Neuronal stem cell (in vitro differentiated cells): ENCODE data around the gene SCOC.

Experiments used
- DNase-seq: peaks from one replicate; pipeline ENCODE4 v3.0.0-alpha.2; 2013; ENCODE audit warnings: low spot score
- H2AFZ ChIP-seq: one replicate; pipeline ENCODE4 v1.6.1; 2013; ENCODE audit warnings: mild to moderate bottlenecking, low read length, inconsistent platforms
- H2AK5ac ChIP-seq: 2 replicates; pipeline ENCODE4 v1.6.1; 2013; ENCODE audit warnings: low read depth, mild to moderate bottlenecking, inconsistent platforms, low read length, moderate library complexity, mixed read lengths
- H2BK120ac ChIP-seq: 2 replicates; pipeline ENCODE4 v1.6.1; 2013; ENCODE audit warnings: low read depth, mild to moderate bottlenecking, inconsistent platforms, low read length, moderate library complexity, mixed read lengths
- H2BK12ac ChIP-seq: one replicate; pipeline ENCODE4 v1.6.1; 2013; ENCODE audit warnings: low read length, inconsistent platforms
- H2BK15ac ChIP-seq: 2 replicates; pipeline ENCODE4 v1.6.1; 2013; ENCODE audit warnings: mild to moderate bottlenecking, low read length, inconsistent platforms, mixed read lengths
- H2BK5ac ChIP-seq: one replicate; pipeline ENCODE4 v1.6.1; 2013; ENCODE audit warnings: inconsistent platforms, mild to moderate bottlenecking, low read length, moderate library complexity
- H3K14ac ChIP-seq: one replicate; pipeline ENCODE4 v1.6.1; 2013; ENCODE audit warnings: low read length, inconsistent platforms
- H3K18ac ChIP-seq: 2 replicates; pipeline ENCODE4 v1.6.1; 2013; ENCODE audit warnings: low read length, inconsistent platforms
- H3K23ac ChIP-seq: 2 replicates; pipeline ENCODE4 v1.6.1; 2013; ENCODE audit warnings: low read depth, mild to moderate bottlenecking, mixed read lengths, low read length, inconsistent platforms; ENCODE audit not compliant: poor library complexity
- H3K27ac ChIP-seq: replicated peaks from 3 replicates; pipeline ENCODE4 v1.5.1; 2013; ENCODE audit warnings: low read length, inconsistent platforms
- H3K27me3 ChIP-seq, 3 experiments: 2 replicates each; pipeline ENCODE4 v1.6.1; 2013; ENCODE audit warnings: low read length in 3 of 3, mild to moderate bottlenecking in 2 of 3, inconsistent platforms in 1 of 3, low read depth in 1 of 3, mixed read lengths in 1 of 3, moderate library complexity in 1 of 3; ENCODE audit not compliant: control insufficient read depth in 3 of 3, insufficient read depth in 3 of 3
- H3K36me3 ChIP-seq, 2 donors: replicated peaks in 1 of 2; 2 replicates each; pipeline ENCODE4 v1.6.1; 2013; ENCODE audit warnings: low read length in 2 of 2; ENCODE audit not compliant: control insufficient read depth in 2 of 2, insufficient read depth in 2 of 2
- H3K4ac ChIP-seq: 2 replicates; pipeline ENCODE4 v1.6.1; 2013; ENCODE audit warnings: inconsistent platforms, mild to moderate bottlenecking, low read length, moderate library complexity
- H3K4me1 ChIP-seq, 2 donors: 1 replicate in 1 of 2; 2 replicates in 1 of 2; pipeline ENCODE4 v1.6.1; 2013; ENCODE audit warnings: low read length in 2 of 2, low read depth in 1 of 2; ENCODE audit not compliant: control insufficient read depth in 2 of 2, insufficient read depth in 1 of 2
- H3K4me2 ChIP-seq: one replicate; pipeline ENCODE4 v1.6.1; 2013; ENCODE audit warnings: mild to moderate bottlenecking, low read length, inconsistent platforms; ENCODE audit not compliant: insufficient read depth, poor library complexity, severe bottlenecking
- H3K4me3 ChIP-seq, 2 donors: 2 replicates each; pipeline ENCODE4 v1.5.1; 2013; ENCODE audit warnings: low read length in 2 of 2, mild to moderate bottlenecking in 2 of 2, inconsistent platforms in 1 of 2, moderate library complexity in 1 of 2
- H3K79me1 ChIP-seq: one replicate; pipeline ENCODE4 v1.6.1; 2013; ENCODE audit warnings: low read depth, mild to moderate bottlenecking, inconsistent platforms, low read length, moderate library complexity
- H3K9ac ChIP-seq: one replicate; pipeline ENCODE4 v1.6.1; 2013; ENCODE audit warnings: mild to moderate bottlenecking, low read depth, low read length, inconsistent platforms; ENCODE audit not compliant: poor library complexity
- H3K9me3 ChIP-seq, 2 donors: replicated peaks in 1 of 2; 2 replicates each; pipeline versions ENCODE3 to v1.6.1; 2013; ENCODE audit warnings: low read length in 2 of 2, mild to moderate bottlenecking in 2 of 2, inconsistent platforms in 1 of 2, low read depth in 1 of 2, mixed read lengths in 1 of 2, moderate library complexity in 1 of 2; ENCODE audit not compliant: control insufficient read depth in 2 of 2, insufficient read depth in 1 of 2
- H4K8ac ChIP-seq: one replicate; pipeline ENCODE4 v1.6.1; 2013; ENCODE audit warnings: low read depth, mild to moderate bottlenecking, inconsistent platforms, low read length, moderate library complexity
- H4K91ac ChIP-seq: one replicate; pipeline ENCODE4 v1.6.1; 2013; ENCODE audit warnings: low read length, low read depth, mild to moderate bottlenecking, inconsistent platforms; ENCODE audit not compliant: poor library complexity
- WGBS, 2 donors: extraction: QIAGEN DNeasy Blood & Tissue Kit; methylation state at CpG; one replicate each; pipeline ENCODE4 v1.1.7; 2013; ENCODE audit warnings: missing lambda C conversion rate in 2 of 2, mixed read lengths in 1 of 2; ENCODE audit not compliant: insufficient read length in 2 of 2, insufficient replicate concordance in 1 of 2; ENCODE audit errors: extremely low coverage in 2 of 2; 5-methylcytosine and 5-hydroxymethylcytosine counted together

The SCOC gene

DNA sequence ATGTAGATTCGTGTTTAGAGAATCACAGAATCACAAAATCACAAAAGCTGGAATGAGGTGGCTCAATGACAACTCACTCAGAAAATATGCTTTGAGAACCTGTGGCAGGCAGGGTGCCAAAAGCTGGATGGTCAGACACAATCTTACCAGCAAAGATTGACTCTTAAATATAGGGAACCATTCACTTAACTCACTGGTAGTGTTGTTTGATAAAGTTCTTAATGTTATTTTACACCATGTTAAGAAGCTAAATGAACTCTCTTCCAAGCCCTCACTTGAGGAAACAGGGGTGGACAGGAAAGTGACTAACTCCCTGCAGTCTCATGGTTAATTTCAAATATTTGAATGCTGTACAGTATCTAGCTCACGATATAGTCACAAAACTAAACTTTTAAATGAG, 5.7 kb upstream of the SCOC start:
- Histone ChIP-seq H3K4me1 (peaks cover 0 to 2% of the 10 kb centered on the region in 2 donors), H2AFZ (no peak overlapping the region), H3K79me1 (no peaks in the 10 kb centered on the region), H2BK120ac (no peak overlapping the region), H4K8ac (no peak overlapping the region), H3K27me3 (no peaks in the 10 kb centered on the region), H3K4ac (no peak overlapping the region), H3K4me2 (no peak overlapping the region), H3K36me3 (no peaks in the 10 kb centered on the region), H2BK15ac (no peak overlapping the region), H2BK5ac (no peak overlapping the region), H3K27ac (no peak overlapping the region), H4K91ac (no peak overlapping the region), H3K23ac (no peak overlapping the region), H3K4me3 (no peak overlapping the region), H2BK12ac (no peak overlapping the region), H3K14ac (no peak overlapping the region), H2AK5ac (no peak overlapping the region), H3K9ac (no peak overlapping the region), H3K9me3 (no peaks in the 10 kb centered on the region), H3K18ac (no peak overlapping the region)
- WGBS, 2 donors, result no CpG with 5 or more reads among the region's 2 CpGs
- no peak for DNase-seq

DNA sequence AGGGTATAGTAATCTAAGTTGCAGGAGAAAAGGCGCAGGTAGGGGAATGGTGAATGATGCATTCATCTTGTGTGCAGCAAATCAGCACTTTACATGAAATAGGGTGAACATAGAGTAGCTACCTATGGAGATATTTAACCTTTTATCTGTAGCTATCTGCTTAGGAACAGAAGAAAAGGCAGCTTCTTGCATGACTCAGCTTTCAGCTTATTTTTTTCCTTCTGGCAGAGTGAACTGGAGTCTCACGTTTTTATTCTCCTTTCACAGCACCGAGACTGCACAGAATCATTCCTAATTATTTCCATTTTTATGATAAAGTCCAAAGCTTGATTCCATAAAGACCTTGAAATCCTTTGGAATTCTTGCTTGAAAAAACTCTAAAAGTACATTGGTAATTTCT, 4.8 kb upstream of the SCOC start:
- Histone ChIP-seq H3K4me2 (no peak overlapping the region), H4K8ac (no peak overlapping the region), H3K23ac (no peak overlapping the region), H2BK12ac (no peak overlapping the region), H2BK15ac (no peak overlapping the region), H3K9ac (no peak overlapping the region), H2BK5ac (no peak overlapping the region), H3K18ac (no peak overlapping the region), H3K27ac (no peak overlapping the region), H4K91ac (no peak overlapping the region), H2AFZ (no peak overlapping the region), H3K4me1 (peaks cover 0 to 3% of the 10 kb centered on the region in 2 donors), H3K27me3 (no peaks in the 10 kb centered on the region), H3K14ac (no peak overlapping the region), H3K9me3 (no peaks in the 10 kb centered on the region), H3K4ac (no peak overlapping the region), H3K4me3 (no peak overlapping the region), H2BK120ac (no peak overlapping the region), H2AK5ac (no peak overlapping the region), H3K79me1 (no peaks in the 10 kb centered on the region), H3K36me3 (no peaks in the 10 kb centered on the region)
- DNase-seq, result no peak
- no CpG with 5 or more reads among the region's 3 CpGs for WGBS, 2 donors

GRCh38 chr4:140372751-140373327, 607 bp upstream of the SCOC start:
- H2BK15ac ChIP-seq, result no peak overlapping the region
- no peak overlapping the region for H2AK5ac ChIP-seq
- no peak overlapping the region for H3K14ac ChIP-seq
- H3K4me2 ChIP-seq, result peak overlapping the region; percentile 66
- peaks cover 5 to 8% of the 10 kb centered on the region in 2 donors for H3K4me1 ChIP-seq
- H2AFZ ChIP-seq, result peak overlapping the region; percentile 88
- no peak overlapping the region for H3K4ac ChIP-seq
- peaks cover 2% of the 10 kb centered on the region for H3K79me1 ChIP-seq
- no peak overlapping the region for H2BK12ac ChIP-seq
- H3K23ac ChIP-seq, result no peak overlapping the region
- H3K9me3 ChIP-seq, result no peaks in the 10 kb centered on the region
- peak overlapping the region; percentile 51 for H3K27ac ChIP-seq
- no CpG with 5 or more reads among the region's 21 CpGs for WGBS, 2 donors
- no peak overlapping the region for H4K8ac ChIP-seq
- H3K36me3 ChIP-seq, result no peaks in the 10 kb centered on the region
- H3K4me3 ChIP-seq, result peak overlapping the region; percentile 63 to 78
- H3K9ac ChIP-seq, result peak overlapping the region; percentile 14
- no peak overlapping the region for H2BK5ac ChIP-seq
- no peak overlapping the region for H4K91ac ChIP-seq
- H3K27me3 ChIP-seq, result no peaks in the 10 kb centered on the region
- DNase-seq, result no peak
- H3K18ac ChIP-seq, result no peak overlapping the region
- H2BK120ac ChIP-seq, result no peak overlapping the region

- Histone ChIP-seq H3K36me3 (peaks cover 0 to 8% of the 10 kb centered on the region in 2 donors), H3K14ac (no peak overlapping the region), H4K91ac (no peak overlapping the region), H3K4me3 (peak overlapping the region; percentile 63 to 92), H3K4ac (no peak overlapping the region), H3K18ac (peak overlapping the region; percentile 97), H3K9ac (peak overlapping the region; percentile 90), H2AFZ (peak overlapping the region; percentile 90), H2BK5ac (no peak overlapping the region), H2BK15ac (no peak overlapping the region), H3K79me1 (peaks cover 2% of the 10 kb centered on the region), H3K27me3 (no peaks in the 10 kb centered on the region), H2AK5ac (no peak overlapping the region), H3K27ac (peak overlapping the region; percentile 85), H2BK120ac (no peak overlapping the region), H4K8ac (no peak overlapping the region), H3K23ac (peak overlapping the region; percentile 52), H2BK12ac (no peak overlapping the region), H3K4me2 (peak overlapping the region; percentile 63), H3K4me1 (peaks cover 5 to 8% of the 10 kb centered on the region in 2 donors), H3K9me3 (no peaks in the 10 kb centered on the region)
- WGBS, 2 donors, result no CpG with 5 or more reads among the region's 8 CpGs
- no peak for DNase-seq
These were observed 658 bp downstream of the SCOC start for GRCh38 chr4:140374130-140374477.
